ENCODE results near the gene CYP3A5. TPM values are rescaled to one million over a fixed set of nuclear protein-coding genes. Genes with fewer than 3 reads are reported as not detected.

CYP3A5 gene
- total RNA-seq, 1 experiment from 2014 or later = not detected

DNA sequence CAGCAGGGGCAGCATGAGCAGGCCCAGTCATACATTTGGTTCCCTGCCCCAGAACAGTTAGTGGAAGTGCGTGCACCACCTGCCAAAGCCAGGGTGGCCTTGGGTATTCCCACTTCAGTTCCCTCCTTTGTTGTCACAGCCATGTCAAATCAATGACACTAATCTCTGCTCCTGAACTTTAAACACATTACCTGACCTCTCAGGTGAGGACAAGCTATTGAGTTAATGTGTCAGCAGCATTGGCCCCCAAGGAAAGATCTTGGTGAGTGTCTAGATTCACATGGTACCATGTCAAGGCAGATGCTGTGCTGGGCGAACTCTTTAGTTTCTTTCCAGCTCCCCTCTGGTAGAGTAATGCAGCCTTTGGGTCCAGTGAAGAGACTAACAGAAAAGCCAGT is 2.1 kb downstream of the CYP3A5 start:
- no peaks in the 10 kb centered on the region for H3K4me1 ChIP-seq (ENCODE audit: insufficient read depth, low read length)
- H3K9ac ChIP-seq (ENCODE audit: extremely low read depth, insufficient read length, low read length) = no peak overlapping the region
- no peaks in the 10 kb centered on the region for H4K20me1 ChIP-seq (ENCODE audit: control insufficient read depth, insufficient read depth, insufficient read length)
- H2BK5ac ChIP-seq (ENCODE audit: insufficient read length, low read length) = no peak overlapping the region
- DNase-seq = no peak
- Mint-ChIP-seq H3K9me3 (peaks cover 0 to 12% of the 10 kb centered on the region in 2 experiments; a peak in 2 of 5 replicates), H3K27ac (no peak overlapping the region), H3K4me1 (peaks cover 17 to 21% of the 10 kb centered on the region in 2 experiments), H3K27me3 (ENCODE audit: low read depth) (peaks cover 4% of the 10 kb centered on the region), H3K36me3 (ENCODE audit: insufficient read depth in 1 of 3, low read depth in 3 of 3) (peaks cover 0 to 6% (median 6%) of the 10 kb centered on the region in 3 experiments; a peak in 2 of 7 replicates), H3K4me3 (no peak overlapping the region)
- no peak overlapping the region for H4K91ac ChIP-seq (ENCODE audit: insufficient read length, low read depth, low read length)
- no peak overlapping the region for H3K56ac ChIP-seq (ENCODE audit: insufficient read length, low read depth, low read length)
- H3T11ph ChIP-seq (ENCODE audit: low read length) = no peak overlapping the region
- TF ChIP-seq, protein P1, sequence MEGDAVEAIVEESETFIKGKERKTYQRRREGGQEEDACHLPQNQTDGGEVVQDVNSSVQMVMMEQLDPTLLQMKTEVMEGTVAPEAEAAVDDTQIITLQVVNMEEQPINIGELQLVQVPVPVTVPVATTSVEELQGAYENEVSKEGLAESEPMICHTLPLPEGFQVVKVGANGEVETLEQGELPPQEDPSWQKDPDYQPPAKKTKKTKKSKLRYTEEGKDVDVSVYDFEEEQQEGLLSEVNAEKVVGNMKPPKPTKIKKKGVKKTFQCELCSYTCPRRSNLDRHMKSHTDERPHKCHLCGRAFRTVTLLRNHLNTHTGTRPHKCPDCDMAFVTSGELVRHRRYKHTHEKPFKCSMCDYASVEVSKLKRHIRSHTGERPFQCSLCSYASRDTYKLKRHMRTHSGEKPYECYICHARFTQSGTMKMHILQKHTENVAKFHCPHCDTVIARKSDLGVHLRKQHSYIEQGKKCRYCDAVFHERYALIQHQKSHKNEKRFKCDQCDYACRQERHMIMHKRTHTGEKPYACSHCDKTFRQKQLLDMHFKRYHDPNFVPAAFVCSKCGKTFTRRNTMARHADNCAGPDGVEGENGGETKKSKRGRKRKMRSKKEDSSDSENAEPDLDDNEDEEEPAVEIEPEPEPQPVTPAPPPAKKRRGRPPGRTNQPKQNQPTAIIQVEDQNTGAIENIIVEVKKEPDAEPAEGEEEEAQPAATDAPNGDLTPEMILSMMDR (conservative IDR thresholded peaks at IDR 0.05) = no peak
- H2AFZ ChIP-seq (ENCODE audit: low read length) = no peak overlapping the region
- H3K9me3 ChIP-seq (ENCODE audit: control insufficient read depth, low read depth, low read length) = no peaks in the 10 kb centered on the region
- H3K4me2 ChIP-seq (ENCODE audit: insufficient read depth, insufficient read length, low read length) = no peak overlapping the region
- H3K23ac ChIP-seq (ENCODE audit: insufficient read length, low read depth, low read length) = no peak overlapping the region
- H3K18ac ChIP-seq (ENCODE audit: insufficient read length, low read depth, low read length) = no peak overlapping the region
- H2BK120ac ChIP-seq (ENCODE audit: low read depth, low read length, poor library complexity, severe bottlenecking) = no peak overlapping the region
- no peak overlapping the region for H2BK15ac ChIP-seq (ENCODE audit: low read depth, low read length)
- H2BK20ac ChIP-seq (ENCODE audit: low read depth, low read length, poor library complexity, severe bottlenecking) = no peak overlapping the region
- no peak overlapping the region for H4K8ac ChIP-seq (replicated peaks; ENCODE audit: insufficient read length, low read depth, low read length)
- no peaks in the 10 kb centered on the region for H3K27me3 ChIP-seq (ENCODE audit: insufficient read depth, low read length)
- H2AK5ac ChIP-seq (ENCODE audit: insufficient read length, low read length) = no peak overlapping the region
- no peaks in the 10 kb centered on the region for H3K79me1 ChIP-seq (ENCODE audit: insufficient read depth, low read depth, low read length, poor library complexity, severe bottlenecking)
- no peaks in the 10 kb centered on the region for H3K79me2 ChIP-seq (ENCODE audit: insufficient read depth, low read length)
- H3K14ac ChIP-seq (ENCODE audit: insufficient read depth, low read length) = no peak overlapping the region
- H3K4ac ChIP-seq (ENCODE audit: low read depth, low read length) = no peak overlapping the region
- H3K23me2 ChIP-seq (ENCODE audit: insufficient read length, low read depth, low read length, poor library complexity, severe bottlenecking) = no peaks in the 10 kb centered on the region
- H2BK12ac ChIP-seq (ENCODE audit: insufficient read length, low read depth, low read length) = no peak overlapping the region
- H3K27ac ChIP-seq (ENCODE audit: insufficient read length, low read depth, low read length) = no peak overlapping the region
- H4K5ac ChIP-seq (ENCODE audit: insufficient read length, low read depth, low read length) = no peak overlapping the region
- no CpG with 5 or more reads among the region's 2 CpGs for WGBS (ENCODE audit: extremely low coverage, insufficient read length, low lambda C conversion rate)
